GM21360 (cell line): ENCODE data around the gene PACRG.

Experiments
- ATAC-seq: cut with Tn5 transposase; IDR thresholded peaks from one replicate; pipeline ENCODE4 v1.9.1; 2021; ENCODE audit warnings: mild to moderate bottlenecking, moderate library complexity; ENCODE audit not compliant: unreplicated experiment

The PACRG gene

DNA sequence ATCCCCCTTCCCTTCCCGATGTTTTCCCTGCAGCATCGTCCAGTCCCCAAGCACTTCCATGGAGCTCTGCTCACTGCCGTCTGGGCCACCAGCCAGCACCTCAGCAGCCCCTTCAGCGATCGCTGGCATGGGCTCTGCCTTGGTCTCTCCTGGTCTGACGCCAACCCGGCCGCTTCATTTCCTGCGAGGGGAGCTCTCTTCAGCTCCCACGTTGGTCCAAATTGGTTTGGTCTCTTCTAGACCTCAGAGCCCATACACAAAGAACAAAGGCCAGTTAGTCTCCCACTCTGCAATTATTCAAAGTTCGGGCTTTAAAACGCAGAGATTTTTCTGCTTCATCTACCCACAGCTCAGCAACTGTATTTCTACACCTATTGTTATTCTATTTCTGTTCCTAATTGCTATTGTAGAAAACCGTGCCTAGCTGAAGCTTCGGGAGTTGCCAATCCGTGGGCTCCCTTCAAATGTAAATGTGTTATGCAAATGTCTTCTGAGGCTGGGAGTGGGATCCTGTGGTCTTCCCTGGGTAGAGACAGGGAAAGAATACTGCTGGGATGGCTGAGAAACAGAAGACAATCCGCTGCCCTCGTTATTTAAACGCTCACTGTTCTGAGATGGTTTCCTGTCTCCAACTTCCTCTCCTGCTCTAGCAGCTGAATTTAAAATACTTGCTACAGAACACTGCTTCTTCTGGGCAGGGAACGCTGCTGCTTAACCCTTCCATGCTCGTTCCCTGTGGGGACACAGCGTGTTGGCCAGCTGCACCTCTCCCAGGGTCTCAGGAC is 532.5 kb downstream of the PACRG start:
- ATAC-seq: no peak

GRCh38 chr6:163260911-163261310 is 533.1 kb downstream of the PACRG start:
- no peak for ATAC-seq

DNA sequence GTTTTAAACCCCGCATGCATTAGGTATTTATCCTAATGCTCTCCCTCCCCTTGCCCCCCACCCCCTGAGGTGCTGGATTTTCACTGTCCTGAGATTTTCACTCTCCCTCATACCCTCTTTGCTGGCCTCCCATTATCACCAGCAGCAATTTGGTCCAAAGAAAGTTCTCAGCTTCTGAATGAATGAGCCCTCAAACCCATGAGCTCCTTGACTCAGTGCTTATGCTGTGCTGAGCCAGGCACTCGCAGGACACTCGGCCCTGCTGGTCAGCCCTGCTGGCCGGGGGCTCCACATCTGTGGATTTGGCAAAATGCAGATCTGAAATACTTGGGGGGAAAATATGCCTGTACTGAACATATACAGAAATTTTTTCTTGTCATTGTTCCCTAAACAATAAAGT is 533.6 kb downstream of the PACRG start:
- ATAC-seq: no peak

DNA sequence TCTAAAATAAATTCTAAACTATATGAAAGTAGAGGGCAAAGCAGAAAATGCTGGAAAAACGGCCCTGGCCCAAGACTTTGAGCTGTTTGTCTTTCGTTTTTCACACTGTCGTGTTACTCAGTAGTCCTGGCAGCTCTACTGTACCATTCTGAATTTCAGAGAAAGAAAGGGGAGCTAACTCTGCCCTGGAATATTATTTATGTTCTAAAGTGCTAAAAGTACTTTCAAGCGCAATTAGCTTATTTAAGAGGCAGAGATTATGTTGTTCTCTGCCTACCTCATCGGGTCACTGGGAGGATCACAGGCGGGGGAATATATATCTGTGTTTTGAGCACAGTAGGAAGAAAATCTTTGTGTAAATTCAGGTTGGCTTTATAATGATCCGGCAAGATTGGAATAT is 534.3 kb downstream of the PACRG start:
- no peak for ATAC-seq

DNA sequence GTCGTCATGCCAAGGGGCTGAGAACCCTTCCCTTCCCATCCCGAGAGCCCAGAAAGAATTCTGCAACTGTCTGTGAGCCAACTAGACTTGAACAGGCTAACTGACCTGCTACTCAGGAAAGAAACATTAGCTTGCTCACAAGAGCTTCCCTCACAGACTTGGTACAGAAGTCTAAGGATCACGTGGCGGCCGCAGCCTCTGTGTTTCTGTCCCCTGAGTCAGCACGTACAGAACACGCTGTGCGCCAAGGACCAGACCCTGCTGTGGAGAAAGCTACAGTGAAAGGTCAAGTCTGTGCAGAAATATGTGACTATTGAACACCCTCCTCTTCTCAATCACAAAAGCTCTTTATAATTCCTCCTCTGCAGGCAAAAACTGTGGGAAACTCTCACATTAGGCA is 535.4 kb downstream of the PACRG start:
- ATAC-seq: no peak

- no peak for ATAC-seq
Measured at GRCh38 chr6:163263998-163264661, 536.4 kb downstream of the PACRG start.

DNA sequence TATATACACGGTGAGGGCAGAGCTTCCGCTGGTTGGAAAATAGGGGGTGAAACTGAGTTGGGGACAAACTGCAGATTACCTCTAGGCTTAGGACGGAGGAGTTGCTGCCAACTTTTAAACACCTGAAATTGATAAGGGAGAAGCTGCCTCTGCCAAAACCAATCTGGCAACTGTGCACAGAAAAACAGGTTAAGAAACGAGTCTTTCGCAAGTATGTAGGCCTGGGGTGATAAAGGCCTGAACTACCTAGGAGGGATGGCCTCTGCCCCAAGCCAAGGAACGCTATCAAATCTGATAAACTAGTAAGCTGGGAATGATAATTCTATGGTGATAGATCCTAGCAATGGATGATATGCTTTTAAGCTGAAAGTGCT is 536.9 kb downstream of the PACRG start:
- ATAC-seq: no peak

DNA sequence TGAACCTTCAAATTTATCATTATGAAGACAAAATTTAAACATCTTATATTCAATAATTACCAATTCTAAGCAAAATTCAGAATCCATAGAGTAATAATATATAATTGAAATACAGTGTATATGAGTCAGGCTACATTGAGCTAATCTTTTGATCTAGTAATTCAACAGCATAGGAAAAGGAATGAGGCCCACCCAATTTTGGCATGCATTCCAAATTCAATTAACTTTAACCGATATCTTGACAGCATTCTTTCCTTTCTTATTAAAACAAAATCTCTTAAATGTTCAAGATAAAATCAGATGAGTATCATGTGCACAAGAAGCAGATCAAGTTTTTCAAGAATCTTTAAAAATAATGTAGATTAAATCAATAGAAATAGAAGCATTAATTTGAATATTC is 553.9 kb downstream of the PACRG start:
- ATAC-seq: no peak

DNA sequence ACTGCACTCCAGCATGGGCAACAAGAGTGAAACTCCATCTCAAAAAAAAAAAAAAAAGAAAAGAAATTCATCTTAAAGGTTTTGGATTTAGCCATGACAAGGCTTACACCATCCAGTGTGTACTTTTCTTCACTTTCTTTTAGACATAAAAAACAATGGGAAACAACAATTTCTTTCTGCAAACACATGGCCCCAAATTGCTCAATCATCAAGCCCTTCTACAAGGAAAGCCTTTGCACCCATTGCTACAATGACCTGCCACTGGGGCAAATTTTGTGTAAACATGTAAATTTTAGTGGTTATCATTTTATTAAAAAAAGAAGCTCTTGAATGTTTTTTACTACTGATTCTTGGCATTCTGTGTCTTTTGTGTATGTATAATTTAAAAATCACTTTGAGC is 554.9 kb downstream of the PACRG start:
- ATAC-seq: no peak

DNA sequence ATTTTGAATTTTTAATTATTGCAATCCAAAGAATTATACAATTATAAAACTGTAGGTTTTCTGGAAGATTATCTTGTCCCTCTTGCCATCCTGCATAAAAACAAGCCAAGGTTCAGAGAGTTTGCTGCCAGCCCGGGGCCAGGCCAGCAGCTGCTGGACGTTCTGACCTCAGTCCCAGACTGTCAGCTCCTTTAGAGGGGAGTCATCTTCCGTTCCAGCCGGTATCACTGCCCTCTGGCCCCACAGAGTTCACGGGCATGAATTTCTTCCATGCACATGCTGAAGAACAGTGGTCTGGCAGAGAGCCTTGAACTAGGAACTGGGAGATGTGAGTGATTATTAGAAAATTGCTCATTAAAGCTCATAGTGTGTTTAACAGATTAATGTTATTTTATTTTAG is 556.4 kb downstream of the PACRG start:
- ATAC-seq: no peak

DNA sequence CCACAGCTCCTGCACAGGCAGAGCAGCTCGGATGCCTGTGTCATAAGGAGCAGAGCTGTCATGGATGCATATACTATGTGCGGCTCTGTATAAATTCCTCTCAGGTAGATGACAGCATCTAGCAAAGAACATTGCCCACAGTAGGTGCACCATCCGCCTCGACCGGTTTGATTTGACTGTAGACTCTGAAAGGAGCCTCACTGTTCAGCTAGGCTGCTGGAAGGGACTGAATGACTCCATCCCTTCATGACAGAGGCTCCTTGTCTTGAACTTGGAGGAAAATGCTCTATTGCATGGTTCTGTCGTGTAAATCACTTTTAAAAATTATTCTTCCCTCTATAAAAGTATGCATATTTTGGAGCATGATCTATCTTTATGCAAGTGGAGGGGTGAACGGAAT is 557.9 kb downstream of the PACRG start:
- no peak for ATAC-seq

DNA sequence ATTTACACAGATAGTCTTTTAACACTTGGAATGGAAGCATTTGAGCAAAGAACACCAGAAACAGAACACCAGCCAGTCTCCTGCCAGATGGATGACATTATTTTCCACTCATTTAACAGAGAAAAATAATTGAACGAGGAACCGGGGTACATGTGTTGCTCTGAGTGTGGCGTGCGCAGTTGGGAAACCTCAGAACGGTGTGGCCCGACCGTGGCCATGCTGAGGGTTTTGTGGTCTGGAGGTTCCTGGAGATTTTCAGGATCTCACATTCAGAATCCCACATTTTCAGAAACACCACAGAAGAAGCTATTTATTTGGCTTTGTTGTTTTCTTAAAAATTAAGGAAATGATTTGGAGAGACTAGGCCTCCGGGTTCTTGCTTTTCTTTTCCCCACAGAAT is 559.9 kb downstream of the PACRG start:
- no peak for ATAC-seq

- no peak for ATAC-seq
Measured at GRCh38 chr6:163288066-163288465, 560.3 kb downstream of the PACRG start.

- no peak for ATAC-seq
Measured at GRCh38 chr6:163288915-163289314, 561.1 kb downstream of the PACRG start.

DNA sequence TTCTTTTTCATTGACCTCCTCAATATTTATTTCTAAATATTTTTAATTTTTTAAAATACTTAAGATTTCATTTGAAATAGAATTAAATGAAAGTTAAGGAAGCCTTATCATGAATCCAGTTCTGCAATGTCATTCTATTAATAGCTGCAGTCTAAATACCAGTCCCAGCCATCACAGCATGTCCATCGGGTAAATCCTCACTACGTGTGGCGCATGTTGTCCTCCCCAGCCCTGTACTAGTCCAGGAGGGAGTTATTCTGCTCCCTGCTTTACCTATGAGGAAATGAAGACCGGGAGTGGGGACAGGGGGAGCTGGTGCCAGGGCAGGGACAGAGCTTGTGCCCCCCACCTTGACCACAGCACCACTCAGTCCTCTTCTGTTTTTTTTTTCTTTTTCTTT is 561.7 kb downstream of the PACRG start:
- no peak for ATAC-seq

DNA sequence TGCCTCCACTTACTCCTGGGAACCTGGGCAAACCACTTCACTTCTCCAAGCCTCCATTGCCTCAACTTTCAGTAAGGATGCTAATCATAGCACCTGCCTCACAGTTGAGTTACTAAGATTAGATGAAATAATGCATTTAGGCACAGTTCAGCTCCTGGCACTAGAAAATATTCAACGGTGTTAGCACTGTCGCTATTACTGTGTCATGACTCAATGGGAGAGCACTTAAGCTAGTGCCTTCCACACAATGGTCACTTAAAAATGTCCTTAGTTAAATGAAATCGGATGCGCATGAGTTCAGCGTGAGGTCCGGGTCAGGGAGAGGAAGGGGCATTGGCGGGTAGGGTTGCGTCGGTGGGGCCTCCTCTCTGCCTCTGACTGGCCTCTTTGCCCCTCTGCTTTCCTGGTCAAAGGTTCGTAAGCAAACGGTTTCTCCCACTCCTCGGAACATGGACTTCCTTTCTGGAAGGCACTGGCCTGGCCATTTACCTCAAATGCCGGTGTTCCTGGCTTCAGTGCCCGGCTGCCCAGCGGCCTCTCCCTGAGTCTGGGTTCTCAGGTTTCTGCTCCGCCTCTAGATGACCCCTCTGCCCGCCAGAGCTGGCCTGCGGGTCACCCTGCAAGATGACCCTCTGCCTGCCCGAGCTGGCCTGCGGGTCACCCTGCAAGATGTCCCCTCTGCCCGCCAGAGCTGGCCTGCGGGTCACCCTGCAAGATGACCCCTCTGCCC is 562.9 kb downstream of the PACRG start:
- ATAC-seq: no peak

DNA sequence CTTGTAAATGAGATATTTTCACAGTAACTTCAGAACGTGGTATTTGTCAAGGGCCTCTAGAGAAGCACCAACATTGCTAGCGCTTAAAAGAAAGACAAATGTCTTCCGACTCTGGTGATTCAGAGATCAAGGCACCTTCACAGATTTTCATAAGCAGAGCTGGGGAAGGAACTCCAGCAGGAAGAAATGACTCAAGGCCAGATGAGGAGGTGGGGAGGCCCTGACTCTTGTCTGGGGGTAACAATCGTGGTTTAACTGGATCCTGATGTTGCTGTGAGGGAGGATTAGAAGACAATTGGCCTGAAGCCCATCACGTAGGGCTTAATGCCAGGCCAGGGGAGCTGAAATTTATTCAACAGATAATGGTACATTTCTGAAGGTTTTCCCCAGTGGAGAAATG is 563.8 kb downstream of the PACRG start:
- no peak for ATAC-seq

GRCh38 chr6:163293286-163293685 is 565.5 kb downstream of the PACRG start:
- ATAC-seq: no peak

- no peak for ATAC-seq
Measured at GRCh38 chr6:163294734-163295133, 567.0 kb downstream of the PACRG start.

DNA sequence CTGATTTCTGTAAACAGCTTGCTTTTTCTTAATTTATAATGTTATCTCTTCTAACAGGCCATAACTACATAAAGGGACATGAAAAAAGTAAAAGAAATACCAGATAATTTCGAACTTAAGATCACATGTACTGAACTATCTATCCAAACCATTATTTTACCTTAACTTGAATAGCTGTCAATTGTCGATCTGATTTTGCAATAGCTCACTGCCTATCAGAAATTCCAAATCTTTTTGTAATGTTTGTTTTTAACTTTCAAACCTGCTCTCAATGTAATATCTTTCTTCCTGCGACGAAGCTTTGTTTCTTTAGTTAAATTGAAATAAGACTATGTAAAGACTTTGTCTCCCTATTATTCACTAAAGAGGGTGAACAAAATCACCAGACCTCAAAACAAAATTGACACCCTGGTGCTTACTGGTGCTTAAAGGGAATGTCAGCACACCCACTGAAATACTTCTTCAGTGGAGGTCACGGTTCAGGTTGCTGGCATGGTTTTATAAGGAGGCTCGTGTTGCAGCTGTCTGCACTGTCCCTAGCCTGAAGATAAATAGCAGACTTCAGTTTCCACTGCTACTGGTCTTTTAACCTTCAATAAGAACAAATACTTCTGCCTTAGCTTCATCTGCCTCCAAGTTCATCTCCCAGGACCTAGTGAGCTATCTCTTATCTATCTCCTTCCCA is 569.2 kb downstream of the PACRG start:
- ATAC-seq: no peak

DNA sequence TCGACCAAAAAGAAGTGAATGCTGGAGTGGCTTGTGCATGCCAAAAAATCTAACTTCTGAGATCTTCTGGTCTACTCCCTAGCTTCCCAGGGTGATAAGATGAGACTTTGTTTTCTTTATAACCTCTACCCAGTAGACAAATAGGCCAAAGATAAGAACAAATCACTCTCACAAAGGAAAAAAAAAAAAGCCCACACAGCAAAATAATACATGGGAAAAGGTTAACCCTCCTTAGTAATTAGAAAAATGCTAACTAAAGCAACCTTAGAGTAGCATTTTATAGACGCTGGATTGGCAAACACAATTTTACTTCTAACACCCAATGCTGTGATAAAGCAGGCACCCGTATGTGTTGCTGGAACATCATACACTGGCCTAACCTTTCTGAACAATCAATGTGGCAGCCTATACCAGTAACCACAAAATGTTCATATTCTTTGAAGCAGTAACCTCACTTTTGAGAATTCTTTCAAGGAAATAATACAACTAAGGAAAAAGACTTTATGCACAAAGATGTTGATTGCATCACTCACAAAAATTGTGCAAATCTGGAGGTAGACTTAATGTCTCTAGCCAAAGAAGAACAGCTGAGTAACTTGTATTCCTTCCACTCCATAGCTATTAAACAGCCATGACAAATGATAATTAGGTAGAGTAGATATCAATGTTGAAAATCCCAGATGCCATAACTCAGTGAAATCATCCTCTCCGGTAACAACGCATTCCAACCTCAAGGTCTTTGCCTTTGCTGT is 570.5 kb downstream of the PACRG start:
- no peak for ATAC-seq
